Liver (tissue), 9 donors: ENCODE data around the gene NFIA. TPM values are rescaled to one million over a fixed set of nuclear protein-coding genes. Genes with fewer than 3 reads are reported as not detected.

ENCODE experiments used
- DNase-seq: peaks from one replicate; pipeline ENCODE4 v3.0.0-alpha.2; 2017; ENCODE audit warnings: low spot score
- H3K27ac ChIP-seq, 2 donors: one replicate each; pipeline ENCODE4 v1.7.0; 2013; ENCODE audit warnings: inconsistent platforms in 2 of 2, low read length in 2 of 2, control low read depth in 1 of 2, low read depth in 1 of 2, mild to moderate bottlenecking in 1 of 2
- H3K27me3 ChIP-seq, 4 donors: one replicate each; pipeline versions ENCODE4 v1.6.1 to v1.7.0; 2013; ENCODE audit warnings: low read length in 3 of 4, inconsistent platforms in 1 of 4, mild to moderate bottlenecking in 1 of 4, moderate library complexity in 1 of 4; ENCODE audit not compliant: control insufficient read depth in 4 of 4, insufficient read depth in 4 of 4
- H3K36me3 ChIP-seq, 4 donors: one replicate each; pipeline versions ENCODE4 v1.6.1 to v1.7.0; 2013; ENCODE audit warnings: low read length in 3 of 4, mild to moderate bottlenecking in 3 of 4, low read depth in 1 of 4, moderate library complexity in 1 of 4; ENCODE audit not compliant: control insufficient read depth in 4 of 4, insufficient read depth in 3 of 4
- H3K4me1 ChIP-seq, 4 donors: one replicate each; pipeline versions ENCODE4 v1.6.1 to v1.7.0; 2013; ENCODE audit warnings: low read length in 3 of 4, mild to moderate bottlenecking in 3 of 4, moderate library complexity in 1 of 4; ENCODE audit not compliant: control insufficient read depth in 4 of 4, insufficient read depth in 4 of 4
- H3K4me3 ChIP-seq, 3 donors: one replicate each; pipeline versions ENCODE4 v1.6.1 to v1.7.0; 2013; ENCODE audit warnings: low read length in 3 of 3, control low read depth in 1 of 3, low read depth in 1 of 3, mild to moderate bottlenecking in 1 of 3
- H3K9ac ChIP-seq, 2 donors: one replicate each; pipeline ENCODE4 v1.7.0; 2013; ENCODE audit warnings: low read length in 2 of 2, mild to moderate bottlenecking in 2 of 2, moderate library complexity in 2 of 2, control low read depth in 1 of 2, low read depth in 1 of 2
- H3K9me3 ChIP-seq, 4 donors: one replicate each; pipeline versions ENCODE4 v1.6.1 to v1.7.0; 2013; ENCODE audit warnings: low read length in 3 of 4; ENCODE audit not compliant: control insufficient read depth in 4 of 4
- ATF3 ChIP-seq: IDR thresholded peaks from 2 replicates; pipeline ENCODE4 v1.6.1; 2016; ENCODE audit warnings: antibody characterized with exemption
- EGR1 ChIP-seq, 2 donors: IDR thresholded peaks; 2 replicates each; pipeline ENCODE4 v1.6.1; 2016 to 2018; ENCODE audit warnings: antibody characterized with exemption in 2 of 2, low read depth in 2 of 2
- FOXA1 ChIP-seq: IDR thresholded peaks from 2 replicates; pipeline ENCODE4 v1.6.1; 2016; ENCODE audit warnings: antibody characterized with exemption
- FOXA2 ChIP-seq: IDR thresholded peaks from 2 replicates; pipeline ENCODE4 v1.6.1; 2016; ENCODE audit warnings: antibody characterized with exemption
- GABPA ChIP-seq, 2 donors: IDR thresholded peaks in 1 of 2; conservative IDR thresholded peaks in 1 of 2; 2 replicates each; pipeline ENCODE4 v1.6.1; 2016; ENCODE audit warnings: antibody characterized with exemption in 2 of 2, mild to moderate bottlenecking in 1 of 2, moderate library complexity in 1 of 2
- HNF4A ChIP-seq, 2 donors: conservative IDR thresholded peaks; 2 replicates each; pipeline ENCODE4 v1.6.1; 2016; ENCODE audit warnings: antibody characterized with exemption in 2 of 2, mild to moderate bottlenecking in 2 of 2
- HNF4G ChIP-seq: IDR thresholded peaks from 2 replicates; pipeline ENCODE4 v1.6.1; 2016; ENCODE audit warnings: antibody characterized with exemption
- JUND ChIP-seq, 2 donors: IDR thresholded peaks; 2 replicates each; pipeline ENCODE4 v1.6.1; 2016; ENCODE audit warnings: antibody characterized with exemption in 2 of 2
- NR2F2 ChIP-seq: IDR thresholded peaks from 2 replicates; pipeline ENCODE4 v1.6.1; 2016; ENCODE audit warnings: antibody characterized with exemption
- REST ChIP-seq: IDR thresholded peaks from 2 replicates; pipeline ENCODE4 v1.6.1; 2016; ENCODE audit warnings: antibody characterized with exemption, mild to moderate bottlenecking
- RXRA ChIP-seq, 2 donors: IDR thresholded peaks; 2 replicates each; pipeline ENCODE4 v1.6.1; 2017 to 2018; ENCODE audit warnings: antibody characterized with exemption in 2 of 2, mild to moderate bottlenecking in 1 of 2
- SP1 ChIP-seq: IDR thresholded peaks from 2 replicates; pipeline ENCODE4 v1.6.1; 2018; ENCODE audit warnings: antibody characterized with exemption, mild to moderate bottlenecking
- WGBS: extraction: QIAGEN DNeasy Blood & Tissue Kit; methylation state at CpG from one replicate; pipeline ENCODE4 v1.1.7; 2013; 5-methylcytosine and 5-hydroxymethylcytosine counted together
- polyA plus RNA-seq, 2 donors: library from polyadenylated mRNA; stranded (reverse) in 1 of 2; unstranded in 1 of 2; fragments of 200-250 nt in 1 of 2; fragments of >200 nt in 1 of 2; fragmentation: Nextera tagmentation in 1 of 2; extraction: Ambion mirVana in 1 of 2; gene quantifications; one replicate each; pipeline versions ENCODE4 v1.2.1 to v1.2.3, GENCODE V29; 2013 to 2015
- total RNA-seq, 2 donors: library from RNA; depleted of rRNA; stranded (reverse); fragments of >200 nt; gene quantifications; one replicate each; pipeline ENCODE4 v1.2.3, GENCODE V29; 2014
- TF ChIP-seq, protein P1 (sequence below): IDR thresholded peaks from 2 replicates; pipeline ENCODE4 v1.6.1; 2016; ENCODE audit warnings: antibody characterized with exemption
- TF ChIP-seq, protein P2 (sequence below): fragments of 150-350 bp; IDR thresholded peaks from 2 replicates; pipeline ENCODE4 v1.5.1; 2017; ENCODE audit warnings: improper control_type of control experiment, low read depth, low read length; ENCODE audit not compliant: missing input control
- TF ChIP-seq, protein P3 (sequence below): IDR thresholded peaks from 2 replicates; pipeline ENCODE4 v1.6.1; 2016; ENCODE audit warnings: antibody characterized with exemption
- donor health status: healthy.
- donor health status: healthy.
- donor health status: healthy.
- donor health status: healthy.
- donor health status: healthy.

The NFIA gene
- total and polyA plus RNA-seq, 4 donors: 6.8 to 53.7 (median 22.2) TPM

GRCh38 chr1:61138305-61138704, 55.9 kb downstream of the NFIA start:
- no peak overlapping the region for H3K4me3 ChIP-seq
- TF ChIP-seq FOXA2: no peak
- TF ChIP-seq, protein P1, sequence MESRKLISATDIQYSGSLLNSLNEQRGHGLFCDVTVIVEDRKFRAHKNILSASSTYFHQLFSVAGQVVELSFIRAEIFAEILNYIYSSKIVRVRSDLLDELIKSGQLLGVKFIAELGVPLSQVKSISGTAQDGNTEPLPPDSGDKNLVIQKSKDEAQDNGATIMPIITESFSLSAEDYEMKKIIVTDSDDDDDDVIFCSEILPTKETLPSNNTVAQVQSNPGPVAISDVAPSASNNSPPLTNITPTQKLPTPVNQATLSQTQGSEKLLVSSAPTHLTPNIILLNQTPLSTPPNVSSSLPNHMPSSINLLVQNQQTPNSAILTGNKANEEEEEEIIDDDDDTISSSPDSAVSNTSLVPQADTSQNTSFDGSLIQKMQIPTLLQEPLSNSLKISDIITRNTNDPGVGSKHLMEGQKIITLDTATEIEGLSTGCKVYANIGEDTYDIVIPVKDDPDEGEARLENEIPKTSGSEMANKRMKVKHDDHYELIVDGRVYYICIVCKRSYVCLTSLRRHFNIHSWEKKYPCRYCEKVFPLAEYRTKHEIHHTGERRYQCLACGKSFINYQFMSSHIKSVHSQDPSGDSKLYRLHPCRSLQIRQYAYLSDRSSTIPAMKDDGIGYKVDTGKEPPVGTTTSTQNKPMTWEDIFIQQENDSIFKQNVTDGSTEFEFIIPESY: no peak
- no peak for TF ChIP-seq ATF3
- no peak for TF ChIP-seq FOXA1
- TF ChIP-seq RXRA (IDR thresholded peaks at IDR 0.05): no peak
- no peak for TF ChIP-seq SP1
- no peak for TF ChIP-seq REST
- TF ChIP-seq HNF4G: no peak
- TF ChIP-seq, protein P2, sequence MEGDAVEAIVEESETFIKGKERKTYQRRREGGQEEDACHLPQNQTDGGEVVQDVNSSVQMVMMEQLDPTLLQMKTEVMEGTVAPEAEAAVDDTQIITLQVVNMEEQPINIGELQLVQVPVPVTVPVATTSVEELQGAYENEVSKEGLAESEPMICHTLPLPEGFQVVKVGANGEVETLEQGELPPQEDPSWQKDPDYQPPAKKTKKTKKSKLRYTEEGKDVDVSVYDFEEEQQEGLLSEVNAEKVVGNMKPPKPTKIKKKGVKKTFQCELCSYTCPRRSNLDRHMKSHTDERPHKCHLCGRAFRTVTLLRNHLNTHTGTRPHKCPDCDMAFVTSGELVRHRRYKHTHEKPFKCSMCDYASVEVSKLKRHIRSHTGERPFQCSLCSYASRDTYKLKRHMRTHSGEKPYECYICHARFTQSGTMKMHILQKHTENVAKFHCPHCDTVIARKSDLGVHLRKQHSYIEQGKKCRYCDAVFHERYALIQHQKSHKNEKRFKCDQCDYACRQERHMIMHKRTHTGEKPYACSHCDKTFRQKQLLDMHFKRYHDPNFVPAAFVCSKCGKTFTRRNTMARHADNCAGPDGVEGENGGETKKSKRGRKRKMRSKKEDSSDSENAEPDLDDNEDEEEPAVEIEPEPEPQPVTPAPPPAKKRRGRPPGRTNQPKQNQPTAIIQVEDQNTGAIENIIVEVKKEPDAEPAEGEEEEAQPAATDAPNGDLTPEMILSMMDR: no peak
- no peak for TF ChIP-seq EGR1 (IDR thresholded peaks at IDR 0.05; ENCODE audit: low read depth in 2 of 2)
- TF ChIP-seq, protein P3, sequence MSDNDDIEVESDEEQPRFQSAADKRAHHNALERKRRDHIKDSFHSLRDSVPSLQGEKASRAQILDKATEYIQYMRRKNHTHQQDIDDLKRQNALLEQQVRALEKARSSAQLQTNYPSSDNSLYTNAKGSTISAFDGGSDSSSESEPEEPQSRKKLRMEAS: no peak
- TF ChIP-seq GABPA (IDR thresholded peaks at IDR 0.05 in 1 of 2, conservative IDR thresholded peaks at IDR 0.05 in 1 of 2): no peak
- no peak for TF ChIP-seq NR2F2
- TF ChIP-seq HNF4A (conservative IDR thresholded peaks at IDR 0.05): no peak
- no peak for TF ChIP-seq JUND (IDR thresholded peaks at IDR 0.05)
- H3K27me3 ChIP-seq: no peaks in the 10 kb centered on the region
- H3K4me1 ChIP-seq: peaks cover 9 to 51% (median 33%) of the 10 kb centered on the region in 4 donors
- no peak overlapping the region for H3K9ac ChIP-seq
- H3K27ac ChIP-seq: no peak overlapping the region
- no peaks in the 10 kb centered on the region for H3K9me3 ChIP-seq
- whole genome bisulfite sequencing: 97% methylated on average over 3 of the region's 3 CpGs
- no peaks in the 10 kb centered on the region for H3K36me3 ChIP-seq
- no peak for DNase-seq
